K562 (cell line): ENCODE results near the gene CAPZB. TPM values are rescaled to one million over a fixed set of nuclear protein-coding genes. Genes with fewer than 3 reads are reported as not detected.

ENCODE experiments used
- EHMT2 ChIP-seq: fragments of 450-650 bp; IDR thresholded peaks from 2 replicates; pipeline ENCODE4 v1.6.1; 2018; ENCODE audit warnings: antibody characterized with exemption
- MGA ChIP-seq: fragments of 450-650 bp; IDR thresholded peaks from 2 replicates; pipeline ENCODE4 v1.6.1; 2016; ENCODE audit warnings: mild to moderate bottlenecking, moderate library complexity
- RERE ChIP-seq: sonication (generic); formaldehyde crosslinking; IDR thresholded peaks from 2 replicates; pipeline ENCODE4 v1.8.0; 2023; ENCODE audit warnings: missing genetic modification reagents, mild to moderate bottlenecking, borderline replicate concordance
- SAFB ChIP-seq: fragments of 200-400 bp; formaldehyde crosslinking; IDR thresholded peaks from 2 replicates; pipeline ENCODE4 v1.6.1; 2017; ENCODE audit warnings: low read depth, low read length, borderline replicate concordance
- SMARCA4 ChIP-seq: fragments of 450-650 bp; IDR thresholded peaks from 2 replicates; pipeline ENCODE4 v1.6.1; 2016
- USF2 ChIP-seq: sonication (generic); formaldehyde crosslinking; IDR thresholded peaks from 2 replicates; pipeline ENCODE4 v1.5.0; 2020; ENCODE audit warnings: missing genetic modification reagents
- ZFX ChIP-seq: sonication (generic); formaldehyde crosslinking; IDR thresholded peaks from 2 replicates; pipeline ENCODE4 v1.8.0; 2022; ENCODE audit warnings: mild to moderate bottlenecking, missing genetic modification reagents, moderate library complexity
- ZNF134 ChIP-seq: fragments of 250-450 bp; sonication (Bioruptor Pico); conservative IDR thresholded peaks from 2 replicates; pipeline ENCODE4 v1.4.0; 2020
- ZNF324 ChIP-seq: fragments of 250-450 bp; sonication (Bioruptor Pico); IDR thresholded peaks from 2 replicates; pipeline ENCODE4 v1.4.0; 2020; ENCODE audit warnings: mild to moderate bottlenecking
- ZNF449 ChIP-seq: fragments of 250-450 bp; sonication (Bioruptor Pico); IDR thresholded peaks from 2 replicates; pipeline ENCODE4 v1.8.0; 2022; ENCODE audit warnings: moderate library complexity, mild to moderate bottlenecking, inconsistent platforms
- polyA plus RNA-seq, 8 experiments: library from polyadenylated mRNA; depleted of rRNA in 4 of 8; stranded (reverse) in 5 of 8; unstranded in 3 of 8; fragments of >200 nt; fragmentation: Nextera tagmentation in 2 of 8; fragmentation: Illumina TruSeq in 1 of 8; extraction: Ambion mirVana in 2 of 8; extraction: Trizol in 1 of 8; gene quantifications; 2 replicates each; pipeline versions ENCODE4 v1.2.1 to v1.2.3, GENCODE V29; 2011 to 2014; ENCODE audit warnings: inconsistent platforms in 1 of 8, missing spikeins in 1 of 8
- total RNA-seq, 7 experiments: library from RNA; depleted of rRNA in 6 of 7; stranded (reverse); fragments of >200 nt in 6 of 7; fragmentation: Illumina TruSeq in 2 of 7; extraction: Trizol in 2 of 7; gene quantifications; 2 replicates each; pipeline versions ENCODE4 v1.2.1 to v1.2.3, GENCODE V29; 2011 to 2021; ENCODE audit warnings: low replicate concordance in 1 of 7

CAPZB gene
- total and polyA plus RNA-seq, 9 of the 15 experiments (the other 6 are each of a cell fraction or from before 2014, with no cell fraction given) = 57.6 to 297 (median 125) TPM

GRCh38 chr1:19313636-19313959 lies 171.7 kb downstream of the CAPZB start (continued):
- TF ChIP-seq RERE (CRISPR knock-in tag) = no peak
- peak; percentile 55 for TF ChIP-seq USF2
- no peak for TF ChIP-seq ZNF134 (CRISPR knock-in tag)
- TF ChIP-seq MGA = peak; percentile 75
- no peak for TF ChIP-seq ZNF449
- TF ChIP-seq ZNF324 (CRISPR knock-in tag) = no peak
- no peak for TF ChIP-seq EHMT2
- no peak for TF ChIP-seq SAFB
- peak; percentile 40 for TF ChIP-seq ZFX (CRISPR knock-in tag)
- 0 out of 2 replicates have a peak, but pooled peaks have one; percentile 38 for TF ChIP-seq SMARCA4
